ENCODE measurements around the gene CSAD. TPM values are rescaled to one million over a fixed set of nuclear protein-coding genes. Genes with fewer than 3 reads are reported as not detected.

Gene CSAD
- total RNA-seq, 2 experiments from 2014 or later: 14.1 to 14.8 TPM

DNA sequence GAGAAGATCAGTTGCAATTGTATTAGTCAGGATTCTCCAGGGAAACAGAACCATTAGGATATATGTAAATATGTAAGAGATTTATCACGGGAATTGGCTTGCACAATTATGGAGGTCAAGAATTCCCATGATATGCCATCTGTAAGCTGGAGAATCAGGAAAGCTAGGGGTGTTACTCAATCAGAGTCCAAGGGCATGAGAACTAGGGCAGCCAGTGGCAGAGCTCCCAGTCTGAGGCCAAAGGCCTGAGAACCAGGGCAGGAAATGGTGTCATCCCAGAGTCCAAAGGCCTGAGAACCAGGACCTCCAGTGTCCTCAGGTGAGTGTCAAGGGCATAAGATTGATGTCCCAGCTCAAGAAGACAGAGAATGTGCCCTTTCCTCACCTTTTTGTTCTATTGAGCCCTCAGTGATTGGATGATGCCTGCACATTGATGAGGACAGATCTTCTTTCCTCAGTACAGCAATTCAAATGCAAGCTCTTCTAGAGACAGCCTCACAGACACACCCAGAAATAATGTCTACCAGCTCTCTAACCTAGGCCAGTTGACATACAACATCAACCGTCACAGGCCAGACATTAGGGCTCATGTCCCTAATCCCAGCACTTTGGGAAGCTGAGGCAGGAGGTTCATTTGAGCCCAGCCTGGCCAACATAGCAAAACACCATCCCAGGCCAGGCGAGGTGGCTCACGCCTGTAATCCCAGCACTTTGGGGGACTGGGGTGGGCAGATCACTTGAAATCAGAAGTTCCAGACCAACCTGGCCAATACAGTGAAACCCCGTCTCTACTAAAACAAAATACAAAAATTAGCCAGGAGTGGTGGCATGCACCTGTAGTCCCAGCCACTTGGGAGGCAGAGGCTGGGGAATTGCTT lies 35.1 kb downstream of the CSAD start:
- ChIA-PET POLR2A (no interaction called here), CTCF (interaction anchor here (0.6 kb wide), 1 partner anchor 29 kb away, joined by 3 read pairs; no protein-coding TSS in a partner anchor)

DNA sequence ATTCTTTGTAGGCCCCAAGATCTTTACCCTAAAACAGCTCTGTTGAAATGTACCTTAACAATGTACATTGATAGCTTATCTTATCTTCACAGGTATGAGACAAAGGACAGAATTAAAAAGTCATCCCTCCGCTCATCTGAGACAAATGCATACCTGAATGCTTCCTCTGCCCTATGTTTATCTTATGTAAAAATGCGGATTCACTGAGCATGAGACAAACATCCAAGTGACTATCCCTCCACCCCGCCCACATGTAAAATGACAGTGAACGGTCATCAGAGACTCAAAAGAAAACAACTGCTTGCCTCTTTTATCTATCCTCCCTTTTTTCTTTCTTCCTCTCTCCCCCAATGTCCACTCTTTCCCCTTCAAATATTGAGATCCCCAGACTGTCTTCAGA lies 37.4 kb downstream of the CSAD start:
- CTCF ChIA-PET: interaction anchor here (0.7 kb wide), 1 partner anchor 1164 kb away, joined by 5 read pairs; no protein-coding TSS in a partner anchor
- POLR2A ChIA-PET: no interaction called here

DNA sequence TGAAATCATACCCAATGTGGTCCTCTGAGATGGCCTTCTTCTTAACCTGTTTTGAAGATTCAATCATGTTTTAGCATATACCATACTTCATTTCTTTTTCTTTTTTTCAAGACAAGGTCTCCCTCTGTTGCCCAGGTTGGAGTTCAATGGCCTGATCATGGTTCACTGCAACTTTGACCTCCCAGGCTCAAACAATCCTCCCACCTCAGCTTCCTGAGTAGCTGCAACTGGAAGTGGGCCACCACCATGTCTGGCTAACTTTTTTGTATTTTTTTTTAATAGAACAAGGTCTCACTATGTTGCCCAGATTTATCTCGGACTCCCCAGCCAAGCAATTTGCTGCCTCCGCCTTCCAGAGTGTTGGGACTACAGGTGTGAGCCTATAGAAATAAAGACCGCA lies 47.0 kb downstream of the CSAD start:
- ChIA-PET CTCF (no interaction called here), POLR2A (interaction anchor here (0.6 kb wide), 1 partner anchor 8 kb away, joined by 9 read pairs; no protein-coding TSS in a partner anchor)

- ChIA-PET POLR2A (no interaction called here), CTCF (no interaction called here)
Measured at GRCh38 chr12:53131844-53132243, 48.9 kb downstream of the CSAD start.

GRCh38 chr12:53128780-53129569 lies 51.8 kb downstream of the CSAD start:
- CTCF ChIA-PET: interaction anchor here (0.5 to 1.2 kb wide), 2 partner anchors 62 to 148 kb away, joined by 3 to 4 read pairs; no protein-coding TSS in a partner anchor

DNA sequence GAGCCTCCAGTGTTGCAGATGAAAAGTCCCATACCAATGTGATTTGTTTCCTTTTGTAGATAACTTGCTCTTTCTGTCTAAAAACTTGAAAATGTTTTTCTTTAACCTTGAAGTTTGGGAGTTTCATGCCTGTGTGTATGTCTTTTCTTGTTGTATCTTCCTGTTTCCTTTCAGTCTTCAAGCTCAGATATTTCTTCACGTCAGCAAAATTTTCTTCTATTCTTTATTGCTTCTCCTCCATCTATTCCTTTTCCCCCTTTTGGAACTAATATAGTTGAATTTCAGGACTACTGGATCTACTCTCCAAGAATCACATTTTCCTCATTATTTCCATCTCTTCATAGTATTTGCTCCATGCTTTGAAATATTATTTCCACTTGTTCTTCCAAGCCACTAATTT lies 53.6 kb downstream of the CSAD start:
- POLR2A ChIA-PET: no interaction called here
- CTCF ChIA-PET: interaction anchor here (1.1 kb wide), 1 partner anchor 32 kb away, joined by 4 read pairs; no protein-coding TSS in a partner anchor

More at GRCh38 chr12:53128780-53129569, 51.8 kb downstream of the CSAD start:
- POLR2A ChIA-PET: no interaction called here

DNA sequence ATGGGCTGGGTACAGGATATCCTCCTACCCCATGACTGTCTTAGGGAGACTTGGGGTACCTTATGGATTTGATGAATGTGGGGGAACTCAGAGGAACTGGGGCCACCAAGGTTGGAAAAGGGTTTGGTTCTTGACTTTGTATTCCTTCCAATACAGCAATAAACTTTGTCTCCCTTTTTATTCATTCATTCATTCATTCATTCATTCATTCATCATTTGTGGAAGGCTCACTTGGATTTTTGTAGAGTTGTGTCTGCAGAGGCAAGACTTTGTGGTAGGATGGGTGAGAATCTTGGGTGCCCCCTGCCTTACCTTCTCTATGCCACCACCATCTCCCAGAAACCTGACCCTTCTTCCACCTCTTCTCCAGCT lies 56.4 kb downstream of the CSAD start:
- POLR2A ChIA-PET: no interaction called here
- CTCF ChIA-PET: no interaction called here

GRCh38 chr12:53123578-53124351 lies 57.0 kb downstream of the CSAD start:
- ChIA-PET CTCF (interaction anchor here (0.5 kb wide), 1 partner anchor 52 kb away, joined by 3 read pairs; no protein-coding TSS in a partner anchor), POLR2A (no interaction called here)

DNA sequence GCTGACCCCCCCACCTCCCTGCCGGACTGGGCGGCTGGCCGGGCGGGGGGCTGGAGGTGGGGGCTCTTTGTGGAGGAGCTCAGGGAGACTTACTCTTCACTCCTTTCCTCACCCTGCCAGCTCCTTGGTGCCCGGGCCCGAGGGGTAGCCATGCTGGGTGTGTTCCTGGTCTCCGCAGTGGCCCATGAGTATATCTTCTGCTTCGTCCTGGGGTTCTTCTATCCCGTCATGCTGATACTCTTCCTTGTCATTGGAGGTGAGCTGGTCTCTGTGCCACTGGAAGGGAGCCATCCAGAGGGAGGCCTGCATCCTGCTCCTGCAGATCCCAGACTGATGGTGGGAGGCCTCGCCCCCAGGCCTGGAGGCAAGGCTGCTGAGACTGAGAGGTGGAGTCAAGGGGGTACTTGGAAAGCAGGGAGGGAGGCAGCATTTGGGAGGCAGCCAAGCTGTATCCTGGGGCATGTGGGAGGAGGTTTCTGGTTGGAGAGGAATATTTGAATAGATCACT lies 57.7 kb downstream of the CSAD start:
- ChIA-PET POLR2A (no interaction called here), CTCF (interaction anchor here (0.5 kb wide), 1 partner anchor 52 kb away, joined by 3 read pairs; no protein-coding TSS in a partner anchor)

DNA sequence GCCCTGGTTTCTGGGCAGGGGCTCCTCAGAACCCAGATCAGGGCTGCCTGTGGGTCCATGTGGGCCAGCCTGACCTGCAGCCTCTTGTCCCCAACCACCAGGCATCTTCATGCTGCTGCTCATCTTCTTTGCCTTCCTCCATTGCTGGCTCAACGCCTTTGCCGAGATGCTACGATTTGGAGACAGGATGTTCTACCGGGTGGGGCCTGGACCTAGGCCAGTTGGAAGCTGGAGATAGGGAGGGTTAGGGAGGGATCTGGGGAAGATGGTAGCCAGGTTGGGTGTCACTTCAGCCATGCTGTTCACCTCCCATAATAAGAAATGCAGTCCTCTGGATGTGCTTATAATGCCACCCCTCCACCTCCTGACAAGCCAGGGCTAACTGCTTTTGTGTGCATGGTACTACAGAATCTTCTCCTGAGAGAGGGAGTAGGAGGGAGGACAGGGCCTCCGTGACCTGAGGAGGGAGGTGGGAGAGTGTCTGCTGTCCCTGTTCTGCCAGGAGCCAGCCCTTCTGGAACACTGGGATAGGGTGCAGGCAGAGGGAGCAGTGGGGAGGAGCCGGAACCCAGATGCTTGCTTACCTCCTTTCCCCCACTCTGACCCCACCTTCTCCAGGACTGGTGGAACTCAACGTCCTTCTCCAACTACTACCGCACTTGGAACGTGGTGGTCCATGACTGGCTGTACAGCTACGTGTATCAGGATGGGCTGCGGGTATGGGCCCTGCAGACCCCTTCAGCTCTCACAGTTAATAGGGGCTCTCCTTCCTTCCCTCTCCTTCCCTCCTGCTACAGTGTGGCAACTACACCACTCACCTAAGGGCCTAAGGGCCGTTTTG lies 59.8 kb downstream of the CSAD start:
- POLR2A ChIA-PET: no interaction called here
- CTCF ChIA-PET: no interaction called here

GRCh38 chr12:53118751-53119300 lies 61.9 kb downstream of the CSAD start:
- CTCF ChIA-PET: no interaction called here
- POLR2A ChIA-PET: no interaction called here

DNA sequence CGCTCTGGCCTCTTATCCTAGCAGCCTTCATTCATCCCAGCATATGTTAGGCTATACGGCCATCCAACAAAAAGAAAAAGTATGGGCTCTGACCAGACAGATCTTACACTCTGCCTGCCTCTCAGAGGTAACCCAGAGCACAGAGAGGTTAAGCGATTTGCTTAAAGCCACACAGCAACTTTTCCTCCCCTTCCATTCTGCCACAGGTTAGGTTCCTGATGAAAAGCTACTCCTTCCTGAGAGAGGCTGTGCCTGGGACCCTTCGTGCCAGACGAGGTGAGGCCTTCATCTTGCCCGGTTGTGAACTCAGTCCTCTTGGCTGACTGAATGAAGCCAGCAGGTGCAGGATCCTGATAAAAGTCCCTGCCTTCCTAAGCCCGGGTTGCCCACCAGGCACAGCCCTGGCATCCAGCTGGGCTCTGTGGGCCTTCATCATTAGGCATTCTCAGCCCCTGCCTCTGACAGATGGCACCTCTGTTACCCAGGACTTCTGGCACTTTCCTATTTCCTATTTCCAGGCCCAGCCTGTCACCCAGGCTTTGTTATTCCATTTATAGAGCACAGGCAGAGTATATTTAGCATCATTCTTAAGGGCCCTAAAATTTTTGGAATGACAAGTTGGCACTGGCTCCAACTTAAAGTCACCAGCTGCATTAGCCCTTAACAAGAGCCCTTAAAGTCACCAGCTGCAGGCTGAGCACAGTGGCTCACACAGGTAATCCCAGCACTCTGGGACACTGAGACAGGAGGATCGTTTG lies 64.7 kb downstream of the CSAD start:
- POLR2A ChIA-PET: no interaction called here

DNA sequence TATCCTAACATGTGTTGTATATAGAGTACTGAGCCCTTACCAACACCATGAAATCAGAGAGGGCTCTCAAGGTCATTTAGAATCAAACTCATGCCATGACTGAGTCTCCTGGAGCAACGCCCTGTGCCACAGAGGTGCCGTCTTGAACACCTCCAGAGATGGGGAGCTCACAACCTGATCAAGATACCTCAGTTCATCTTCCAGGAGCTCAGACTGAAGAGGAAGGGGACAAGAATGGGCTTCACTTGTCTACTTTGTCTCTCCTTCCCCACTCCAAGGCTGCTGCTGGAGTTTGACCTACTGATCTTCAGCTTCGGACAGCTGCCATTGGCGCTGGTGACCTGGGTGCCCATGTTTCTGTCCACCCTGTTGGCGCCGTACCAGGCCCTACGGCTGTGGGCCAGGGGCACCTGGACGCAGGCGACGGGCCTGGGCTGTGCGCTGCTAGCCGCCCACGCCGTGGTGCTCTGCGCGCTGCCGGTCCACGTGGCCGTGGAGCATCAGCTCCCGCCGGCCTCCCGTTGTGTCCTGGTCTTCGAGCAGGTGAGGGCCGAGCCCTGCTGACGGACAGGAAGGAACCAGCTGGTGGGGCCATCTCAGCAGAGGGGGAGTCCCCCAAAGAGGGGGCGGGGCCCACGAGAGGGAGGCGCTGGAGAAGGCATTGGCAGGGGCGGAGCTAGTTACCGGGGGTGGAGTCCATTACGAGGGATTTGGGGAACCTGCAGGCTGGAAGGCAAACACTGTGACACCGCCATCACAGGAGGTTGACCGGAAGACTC lies 65.4 kb downstream of the CSAD start:
- CTCF ChIA-PET: no interaction called here
- POLR2A ChIA-PET: no interaction called here

More for the DNA sequence above, 64.7 kb downstream of the CSAD start:
- CTCF ChIA-PET: interaction anchor here (0.7 kb wide), 2 partner anchors 29 to 73 kb away, joined by 3 read pairs; no protein-coding TSS in a partner anchor

DNA sequence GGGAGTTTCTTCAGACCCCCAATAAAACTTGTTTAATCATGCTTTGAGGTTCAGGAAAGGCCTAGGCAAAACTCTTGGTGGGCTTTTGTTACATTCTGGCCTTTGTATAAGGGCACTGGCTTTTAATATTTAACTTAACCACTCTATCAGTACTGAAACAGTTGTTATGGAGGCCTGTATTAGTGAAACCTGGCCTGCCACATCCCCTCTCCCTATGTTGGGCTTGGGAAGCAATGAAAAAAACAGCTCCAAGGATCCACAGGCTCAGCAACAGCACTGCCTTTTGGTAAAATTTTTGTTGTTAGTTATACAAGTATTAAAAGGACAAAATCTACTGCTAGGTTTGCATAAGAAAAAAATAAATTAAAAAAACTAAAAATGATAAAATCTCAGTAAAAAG lies 66.8 kb downstream of the CSAD start:
- CTCF ChIA-PET: no interaction called here
- POLR2A ChIA-PET: no interaction called here

- ChIA-PET CTCF (interaction anchor here (0.5 to 0.7 kb wide), 2 partner anchors 12 to 396 kb away, joined by 3 read pairs; no protein-coding TSS in a partner anchor), POLR2A (no interaction called here)
Measured at GRCh38 chr12:53113136-53113705, 67.5 kb downstream of the CSAD start.

- CTCF ChIA-PET: interaction anchor here (0.7 to 1.4 kb wide), 4 partner anchors 9 to 477 kb away, joined by 3 to 4 read pairs (median 3); partner anchors contain the start of gene SOAT2
Measured at GRCh38 chr12:53112431-53112830, 68.3 kb downstream of the CSAD start.

More at GRCh38 chr12:53112431-53112830, 68.3 kb downstream of the CSAD start:
- POLR2A ChIA-PET: interaction anchor here (0.7 kb wide), 1 partner anchor 9 kb away, joined by 4 read pairs; the partner anchor contains the start of gene SOAT2

Measured in activated CD8-positive, alpha-beta memory T cell treated with anti-CD3 and anti-CD28 coated beads for 36 hours (primary cell).